Uterus (tissue), 2 donors: ENCODE data around the gene RNF175.

Experiments
- CTCF ChIP-seq, 4 experiments: fragments of 200-600 bp in 2 of 4; fragments of 450-650 bp in 2 of 4; sonication (generic) in 2 of 4; IDR thresholded peaks; one replicate each; pipeline ENCODE4 v1.5.1; 2016 to 2019; ENCODE audit warnings: antibody characterized with exemption in 4 of 4, mild to moderate bottlenecking in 2 of 4, moderate library complexity in 1 of 4
- POLR2A ChIP-seq, 2 donors: fragments of 450-650 bp; IDR thresholded peaks; one replicate each; pipeline ENCODE4 v1.6.1; 2016; ENCODE audit warnings: antibody characterized with exemption in 2 of 2, mild to moderate bottlenecking in 1 of 2, moderate library complexity in 1 of 2

GRCh38 chr4:153790962-153791551 is 31.2 kb upstream of the RNF175 start:
- no peak for TF ChIP-seq POLR2A (IDR thresholded peaks at IDR 0.05)
- no peak for TF ChIP-seq CTCF (IDR thresholded peaks at IDR 0.05)
